ENCODE measurements around the gene NOS1AP.
A peak's percentile ranks its signal among the peaks of the same experiment; 100 is the strongest.

The NOS1AP gene

GRCh38 chr1:162145966-162146696 is 76.6 kb downstream of the NOS1AP start:
- TF ChIP-seq TAF1 (IDR thresholded peaks at IDR 0.05; ENCODE audit: borderline replicate concordance, insufficient read depth, low read length) (no peak), FOXP2 (optimal IDR thresholded peaks at IDR 0.05; ENCODE audit: borderline replicate concordance, extremely low read depth, extremely low read length, insufficient read depth) (no peak), REST (IDR thresholded peaks at IDR 0.05; ENCODE audit: insufficient read depth in 1 of 2, low read depth in 2 of 2, low read length in 2 of 2) (no peak), POLR2AphosphoS5 (IDR thresholded peaks at IDR 0.05; ENCODE audit: low read depth, low read length) (no peak), SIN3A (IDR thresholded peaks at IDR 0.05; ENCODE audit: borderline replicate concordance, insufficient read depth, low read length) (no peak)

- TF ChIP-seq TAF1 (IDR thresholded peaks at IDR 0.05; ENCODE audit: borderline replicate concordance, insufficient read depth, low read length) (no peak), FOXP2 (optimal IDR thresholded peaks at IDR 0.05; ENCODE audit: borderline replicate concordance, extremely low read depth, extremely low read length, insufficient read depth) (no peak), SIN3A (IDR thresholded peaks at IDR 0.05; ENCODE audit: borderline replicate concordance, insufficient read depth, low read length) (no peak), REST (IDR thresholded peaks at IDR 0.05; ENCODE audit: insufficient read depth in 1 of 2, low read depth in 2 of 2, low read length in 2 of 2) (no peak)
Observed at GRCh38 chr1:162147760-162148159, 78.3 kb downstream of the NOS1AP start.

GRCh38 chr1:162150112-162150511 is 80.6 kb downstream of the NOS1AP start:
- TF ChIP-seq SIN3A (IDR thresholded peaks at IDR 0.05; ENCODE audit: borderline replicate concordance, insufficient read depth, low read length) (no peak), REST (IDR thresholded peaks at IDR 0.05; ENCODE audit: insufficient read depth in 1 of 2, low read depth in 2 of 2, low read length in 2 of 2) (no peak), FOXP2 (optimal IDR thresholded peaks at IDR 0.05; ENCODE audit: borderline replicate concordance, extremely low read depth, extremely low read length, insufficient read depth) (no peak), POLR2AphosphoS5 (IDR thresholded peaks at IDR 0.05; ENCODE audit: low read depth, low read length) (no peak), TAF1 (IDR thresholded peaks at IDR 0.05; ENCODE audit: borderline replicate concordance, insufficient read depth, low read length) (no peak)

GRCh38 chr1:162151900-162152829 is 82.7 kb downstream of the NOS1AP start:
- TF ChIP-seq FOXP2 (optimal IDR thresholded peaks at IDR 0.05; ENCODE audit: borderline replicate concordance, extremely low read depth, extremely low read length, insufficient read depth) (peak; percentile 71), TAF1 (IDR thresholded peaks at IDR 0.05; ENCODE audit: borderline replicate concordance, insufficient read depth, low read length) (no peak)

- TF ChIP-seq REST (IDR thresholded peaks at IDR 0.05; ENCODE audit: insufficient read depth in 1 of 2, low read depth in 2 of 2, low read length in 2 of 2): no peak
- no peak for TF ChIP-seq SIN3A (IDR thresholded peaks at IDR 0.05; ENCODE audit: borderline replicate concordance, insufficient read depth, low read length)
- no peak for TF ChIP-seq POLR2AphosphoS5 (IDR thresholded peaks at IDR 0.05; ENCODE audit: low read depth, low read length)
- no peak for TF ChIP-seq FOXP2 (optimal IDR thresholded peaks at IDR 0.05; ENCODE audit: borderline replicate concordance, extremely low read depth, extremely low read length, insufficient read depth)
- TF ChIP-seq TAF1 (IDR thresholded peaks at IDR 0.05; ENCODE audit: borderline replicate concordance, insufficient read depth, low read length): no peak
Observed at GRCh38 chr1:162153374-162153773, 83.9 kb downstream of the NOS1AP start.

All from PFSK-1 (cell line).